ENCODE data around the gene A2M.

GRCh38 chr12:9109737-9110491 lies 5.8 kb downstream of the A2M start:
- TF ChIP-seq, protein P1, sequence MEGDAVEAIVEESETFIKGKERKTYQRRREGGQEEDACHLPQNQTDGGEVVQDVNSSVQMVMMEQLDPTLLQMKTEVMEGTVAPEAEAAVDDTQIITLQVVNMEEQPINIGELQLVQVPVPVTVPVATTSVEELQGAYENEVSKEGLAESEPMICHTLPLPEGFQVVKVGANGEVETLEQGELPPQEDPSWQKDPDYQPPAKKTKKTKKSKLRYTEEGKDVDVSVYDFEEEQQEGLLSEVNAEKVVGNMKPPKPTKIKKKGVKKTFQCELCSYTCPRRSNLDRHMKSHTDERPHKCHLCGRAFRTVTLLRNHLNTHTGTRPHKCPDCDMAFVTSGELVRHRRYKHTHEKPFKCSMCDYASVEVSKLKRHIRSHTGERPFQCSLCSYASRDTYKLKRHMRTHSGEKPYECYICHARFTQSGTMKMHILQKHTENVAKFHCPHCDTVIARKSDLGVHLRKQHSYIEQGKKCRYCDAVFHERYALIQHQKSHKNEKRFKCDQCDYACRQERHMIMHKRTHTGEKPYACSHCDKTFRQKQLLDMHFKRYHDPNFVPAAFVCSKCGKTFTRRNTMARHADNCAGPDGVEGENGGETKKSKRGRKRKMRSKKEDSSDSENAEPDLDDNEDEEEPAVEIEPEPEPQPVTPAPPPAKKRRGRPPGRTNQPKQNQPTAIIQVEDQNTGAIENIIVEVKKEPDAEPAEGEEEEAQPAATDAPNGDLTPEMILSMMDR (IDR thresholded peaks at IDR 0.05; ENCODE audit: insufficient read depth, low read length, poor library complexity, severe bottlenecking) = no peak
- TF ChIP-seq EZH2phosphoT487 (conservative IDR thresholded peaks at IDR 0.05; ENCODE audit: low read length) = no peak

Data from SU-DHL-6 (cell line).